ENCODE data around the gene DPYD.

Gene DPYD

GRCh38 chr1:97073936-97074335 lies 846.9 kb downstream of the DPYD start:
- POLR2A ChIA-PET = no interaction called here
- TF ChIP-seq FOXK2 (IDR thresholded peaks at IDR 0.05) = no peak
- TF ChIP-seq ELF4 (IDR thresholded peaks at IDR 0.05) = no peak
- TF ChIP-seq L3MBTL2 (conservative IDR thresholded peaks at IDR 0.05) = no peak
- TF ChIP-seq NFRKB (IDR thresholded peaks at IDR 0.05) = no peak
- no peak for TF ChIP-seq SUZ12 (IDR thresholded peaks at IDR 0.05)
- no peak for TF ChIP-seq CTBP1 (IDR thresholded peaks at IDR 0.05; ENCODE audit: borderline replicate concordance)
- no peak for TF ChIP-seq ZNF384 (IDR thresholded peaks at IDR 0.05)
- no peak for TF ChIP-seq HDGF (IDR thresholded peaks at IDR 0.05; ENCODE audit: borderline replicate concordance)
- CTCF ChIA-PET = no interaction called here
- DNase-seq (ENCODE audit: extremely low spot score) = no peak

- CTCF ChIA-PET = no interaction called here
- DNase-seq (ENCODE audit: extremely low spot score) = no peak
- POLR2A ChIA-PET = no interaction called here
- TF ChIP-seq L3MBTL2 (conservative IDR thresholded peaks at IDR 0.05) (no peak), SUZ12 (IDR thresholded peaks at IDR 0.05) (no peak), FOXK2 (IDR thresholded peaks at IDR 0.05) (no peak), ELF4 (IDR thresholded peaks at IDR 0.05) (no peak), SP1 (IDR thresholded peaks at IDR 0.05) (no peak), NFRKB (IDR thresholded peaks at IDR 0.05) (no peak), FOXA1 (IDR thresholded peaks at IDR 0.05) (no peak), FOXM1 (IDR thresholded peaks at IDR 0.05; ENCODE audit: borderline replicate concordance) (no peak), PKNOX1 (IDR thresholded peaks at IDR 0.05) (no peak), TARDBP (IDR thresholded peaks at IDR 0.05) (no peak), BHLHE40 (IDR thresholded peaks at IDR 0.05; ENCODE audit: borderline replicate concordance) (no peak), ARNT (IDR thresholded peaks at IDR 0.05) (no peak), CTBP1 (IDR thresholded peaks at IDR 0.05; ENCODE audit: borderline replicate concordance) (no peak), LEF1 (IDR thresholded peaks at IDR 0.05; ENCODE audit: borderline replicate concordance) (no peak)
Observed at GRCh38 chr1:97073169-97073568, 847.7 kb downstream of the DPYD start.

GRCh38 chr1:97071173-97071572 lies 849.7 kb downstream of the DPYD start:
- no peak for TF ChIP-seq ARNT (IDR thresholded peaks at IDR 0.05)
- TF ChIP-seq TARDBP (IDR thresholded peaks at IDR 0.05) = no peak
- no peak for TF ChIP-seq BHLHE40 (IDR thresholded peaks at IDR 0.05; ENCODE audit: borderline replicate concordance)
- no peak for TF ChIP-seq SUZ12 (IDR thresholded peaks at IDR 0.05)
- TF ChIP-seq FOXK2 (IDR thresholded peaks at IDR 0.05) = no peak
- TF ChIP-seq SP1 (IDR thresholded peaks at IDR 0.05) = no peak
- TF ChIP-seq ELF4 (IDR thresholded peaks at IDR 0.05) = no peak
- TF ChIP-seq FOXM1 (IDR thresholded peaks at IDR 0.05; ENCODE audit: borderline replicate concordance) = no peak
- TF ChIP-seq L3MBTL2 (conservative IDR thresholded peaks at IDR 0.05) = no peak
- no peak for TF ChIP-seq LEF1 (IDR thresholded peaks at IDR 0.05; ENCODE audit: borderline replicate concordance)
- TF ChIP-seq FOXA1 (IDR thresholded peaks at IDR 0.05) = no peak
- TF ChIP-seq HDGF (IDR thresholded peaks at IDR 0.05; ENCODE audit: borderline replicate concordance) = no peak
- no peak for TF ChIP-seq ZNF384 (IDR thresholded peaks at IDR 0.05)
- CTCF ChIA-PET = no interaction called here
- DNase-seq (ENCODE audit: extremely low spot score) = no peak
- POLR2A ChIA-PET = interaction anchor here (0.6 kb wide), 1 partner anchor 306 kb away, joined by 3 read pairs; no protein-coding TSS in a partner anchor

- POLR2A ChIA-PET = interaction anchor here (0.6 kb wide), 1 partner anchor 307 kb away, joined by 3 read pairs; no protein-coding TSS in a partner anchor
Observed at GRCh38 chr1:97070376-97070775, 850.5 kb downstream of the DPYD start.

GRCh38 chr1:97069312-97069711 lies 851.5 kb downstream of the DPYD start:
- DNase-seq (ENCODE audit: extremely low spot score) = no peak
- ChIA-PET POLR2A (no interaction called here), CTCF (no interaction called here)
- no peak for TF ChIP-seq CTBP1 (IDR thresholded peaks at IDR 0.05; ENCODE audit: borderline replicate concordance)
- TF ChIP-seq FOXM1 (IDR thresholded peaks at IDR 0.05; ENCODE audit: borderline replicate concordance) = no peak
- no peak for TF ChIP-seq ELF4 (IDR thresholded peaks at IDR 0.05)
- no peak for TF ChIP-seq FOXA1 (IDR thresholded peaks at IDR 0.05)
- TF ChIP-seq FOXK2 (IDR thresholded peaks at IDR 0.05) = no peak
- no peak for TF ChIP-seq ZNF384 (IDR thresholded peaks at IDR 0.05)
- TF ChIP-seq HDGF (IDR thresholded peaks at IDR 0.05; ENCODE audit: borderline replicate concordance) = no peak
- TF ChIP-seq SP1 (IDR thresholded peaks at IDR 0.05) = no peak
- no peak for TF ChIP-seq LEF1 (IDR thresholded peaks at IDR 0.05; ENCODE audit: borderline replicate concordance)
- TF ChIP-seq L3MBTL2 (conservative IDR thresholded peaks at IDR 0.05) = no peak
- no peak for TF ChIP-seq TARDBP (IDR thresholded peaks at IDR 0.05)
- no peak for TF ChIP-seq NFRKB (IDR thresholded peaks at IDR 0.05)
- no peak for TF ChIP-seq SUZ12 (IDR thresholded peaks at IDR 0.05)
- no peak for TF ChIP-seq BHLHE40 (IDR thresholded peaks at IDR 0.05; ENCODE audit: borderline replicate concordance)
- no peak for TF ChIP-seq ARNT (IDR thresholded peaks at IDR 0.05)
- no peak for TF ChIP-seq PKNOX1 (IDR thresholded peaks at IDR 0.05)

More at GRCh38 chr1:97070376-97070775, 850.5 kb downstream of the DPYD start:
- CTCF ChIA-PET = no interaction called here
- no peak for TF ChIP-seq FOXA1 (IDR thresholded peaks at IDR 0.05)
- no peak for TF ChIP-seq ARNT (IDR thresholded peaks at IDR 0.05)
- TF ChIP-seq HDGF (IDR thresholded peaks at IDR 0.05; ENCODE audit: borderline replicate concordance) = no peak
- TF ChIP-seq TARDBP (IDR thresholded peaks at IDR 0.05) = no peak
- TF ChIP-seq BHLHE40 (IDR thresholded peaks at IDR 0.05; ENCODE audit: borderline replicate concordance) = no peak
- TF ChIP-seq ZNF384 (IDR thresholded peaks at IDR 0.05) = no peak
- no peak for TF ChIP-seq SUZ12 (IDR thresholded peaks at IDR 0.05)
- TF ChIP-seq ELF4 (IDR thresholded peaks at IDR 0.05) = no peak
- no peak for TF ChIP-seq FOXM1 (IDR thresholded peaks at IDR 0.05; ENCODE audit: borderline replicate concordance)
- DNase-seq (ENCODE audit: extremely low spot score) = no peak

- DNase-seq (ENCODE audit: extremely low spot score) = no peak
- ChIA-PET POLR2A (no interaction called here), CTCF (no interaction called here)
Observed at GRCh38 chr1:97066860-97067259, 854.0 kb downstream of the DPYD start.

More at GRCh38 chr1:97066860-97067259, 854.0 kb downstream of the DPYD start:
- TF ChIP-seq FOXA1 (IDR thresholded peaks at IDR 0.05) (no peak), CTBP1 (IDR thresholded peaks at IDR 0.05; ENCODE audit: borderline replicate concordance) (no peak), SUZ12 (IDR thresholded peaks at IDR 0.05) (no peak), HDGF (IDR thresholded peaks at IDR 0.05; ENCODE audit: borderline replicate concordance) (no peak), ZNF384 (IDR thresholded peaks at IDR 0.05) (no peak), PKNOX1 (IDR thresholded peaks at IDR 0.05) (no peak), FOXK2 (IDR thresholded peaks at IDR 0.05) (no peak), BHLHE40 (IDR thresholded peaks at IDR 0.05; ENCODE audit: borderline replicate concordance) (no peak), LEF1 (IDR thresholded peaks at IDR 0.05; ENCODE audit: borderline replicate concordance) (no peak), FOXM1 (IDR thresholded peaks at IDR 0.05; ENCODE audit: borderline replicate concordance) (no peak), ARNT (IDR thresholded peaks at IDR 0.05) (no peak), TARDBP (IDR thresholded peaks at IDR 0.05) (no peak), L3MBTL2 (conservative IDR thresholded peaks at IDR 0.05) (no peak), ELF4 (IDR thresholded peaks at IDR 0.05) (no peak), SP1 (IDR thresholded peaks at IDR 0.05) (no peak), NFRKB (IDR thresholded peaks at IDR 0.05) (no peak)

Data from HEK293T (cell line).